Natural killer cell (primary cell): ENCODE results near the gene DHRS7B. TPM values are rescaled to one million over a fixed set of nuclear protein-coding genes. Genes with fewer than 3 reads are reported as not detected.

Experiments used
- ATAC-seq, 3 donors: fragments of 150-1000 bp in 2 of 3; fragments of 200-7000 bp in 1 of 3; cut with Tn5 transposase; 1 replicate in 1 of 3; 2 replicates in 2 of 3; pipeline ENCODE4 v1.10.0; 2021; ENCODE audit warnings: mild to moderate bottlenecking in 2 of 3, moderate library complexity in 2 of 3
- DNase-seq, 2 donors: peaks; one replicate each; pipeline versions ENCODE4 v3.0.0 to v3.0.0-alpha.2; 2013 to 2021; ENCODE audit warnings: mixed read lengths in 1 of 2
- H3K27ac ChIP-seq: one replicate; pipeline ENCODE4 v1.5.1; 2013; ENCODE audit warnings: mild to moderate bottlenecking, low read length
- H3K27me3 ChIP-seq: one replicate; pipeline ENCODE4 v1.6.1; 2013; ENCODE audit warnings: low read length; ENCODE audit not compliant: control insufficient read depth, insufficient read depth
- H3K36me3 ChIP-seq: one replicate; pipeline ENCODE4 v1.6.1; 2013; ENCODE audit warnings: low read length; ENCODE audit not compliant: control insufficient read depth, insufficient read depth
- H3K4me1 ChIP-seq: one replicate; pipeline ENCODE4 v1.6.1; 2013; ENCODE audit warnings: low read length; ENCODE audit not compliant: control insufficient read depth, insufficient read depth
- H3K4me3 ChIP-seq: one replicate; pipeline ENCODE4 v1.5.1; 2013; ENCODE audit warnings: low read length
- H3K9me3 ChIP-seq: one replicate; pipeline ENCODE4 v1.6.1; 2013; ENCODE audit warnings: low read length; ENCODE audit not compliant: control insufficient read depth, insufficient read depth
- H3K27ac Mint-ChIP-seq, 2 donors: one replicate each; pipeline ENCODE4 v1.8.0; 2022; ENCODE audit warnings: mild to moderate bottlenecking in 2 of 2, mixed read lengths in 2 of 2, moderate library complexity in 1 of 2
- H3K27me3 Mint-ChIP-seq, 2 donors: one replicate each; pipeline ENCODE4 v1.8.0; 2022; ENCODE audit warnings: low read depth in 2 of 2, mixed read lengths in 2 of 2
- H3K36me3 Mint-ChIP-seq: one replicate; pipeline ENCODE4 v1.8.0; 2022; ENCODE audit warnings: mixed read lengths
- H3K4me1 Mint-ChIP-seq, 2 donors: one replicate each; pipeline ENCODE4 v1.8.0; 2022; ENCODE audit warnings: mixed read lengths in 2 of 2
- H3K4me3 Mint-ChIP-seq: one replicate; pipeline ENCODE4 v1.8.0; 2022; ENCODE audit warnings: mild to moderate bottlenecking, moderate library complexity, mixed read lengths
- H3K9me3 Mint-ChIP-seq, 2 donors: one replicate each; pipeline ENCODE4 v1.8.0; 2022; ENCODE audit warnings: mixed read lengths in 2 of 2
- WGBS: methylation state at CpG from one replicate; pipeline ENCODE4 v1.1.7; 2013; ENCODE audit warnings: missing lambda C conversion rate; ENCODE audit not compliant: insufficient coverage; 5-methylcytosine and 5-hydroxymethylcytosine counted together
- intact Hi-C: fragments of 100-400 bp; cut with micrococcal nuclease; formaldehyde crosslinking; loops from one replicate; pipeline ENCODE4 v1.14.2; 2022
- total RNA-seq, 4 donors: library from RNA; stranded (reverse); fragments of 120-200 nt in 1 of 4; gene quantifications; one replicate each; pipeline versions ENCODE4 v1.2.3 to v1.2.4, GENCODE V29; 2013 to 2022
- TF ChIP-seq, protein P1 (sequence below): fragments of 200-600 bp; IDR thresholded peaks from one replicate; pipeline ENCODE4 v1.8.0; 2022; ENCODE audit warnings: antibody characterized with exemption

Gene DHRS7B
- total RNA-seq, 3 donors from 2014 or later (not counting 1 experiment from before 2014, with no cell fraction given) = 10.3 to 13.4 (median 11.5) TPM

DNA sequence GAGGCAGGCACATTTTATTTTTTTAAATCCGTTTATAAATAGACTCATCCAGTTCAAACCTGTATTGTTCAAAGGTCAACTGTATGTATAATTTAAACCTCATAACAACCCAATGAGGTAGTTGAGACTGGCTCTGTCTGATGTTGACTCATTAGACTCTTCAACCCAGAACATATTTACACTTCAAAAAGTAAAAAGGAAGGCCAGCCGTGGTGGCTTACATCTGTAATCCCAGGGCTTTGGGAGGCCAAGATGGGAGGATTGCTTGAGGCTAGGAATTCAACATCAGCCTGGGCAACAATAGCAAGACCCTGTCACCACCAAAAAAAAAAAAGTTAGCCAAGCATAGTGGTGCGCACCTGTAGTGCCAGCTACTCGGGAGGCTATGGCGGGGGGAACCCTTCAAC, 32.5 kb upstream of the DHRS7B start:
- Histone ChIP-seq H3K27ac (no peak overlapping the region), H3K9me3 (no peaks in the 10 kb centered on the region), H3K36me3 (no peaks in the 10 kb centered on the region), H3K4me1 (peaks cover 10% of the 10 kb centered on the region), H3K4me3 (no peak overlapping the region), H3K27me3 (no peaks in the 10 kb centered on the region)
- H3K27me3 Mint-ChIP-seq = peaks cover 0 to 3% of the 10 kb centered on the region in 2 donors
- no peak for DNase-seq
- no peak overlapping the region for H3K27ac Mint-ChIP-seq
- WGBS = 94% methylated on average over 4 of the region's 5 CpGs
- TF ChIP-seq, protein P1, sequence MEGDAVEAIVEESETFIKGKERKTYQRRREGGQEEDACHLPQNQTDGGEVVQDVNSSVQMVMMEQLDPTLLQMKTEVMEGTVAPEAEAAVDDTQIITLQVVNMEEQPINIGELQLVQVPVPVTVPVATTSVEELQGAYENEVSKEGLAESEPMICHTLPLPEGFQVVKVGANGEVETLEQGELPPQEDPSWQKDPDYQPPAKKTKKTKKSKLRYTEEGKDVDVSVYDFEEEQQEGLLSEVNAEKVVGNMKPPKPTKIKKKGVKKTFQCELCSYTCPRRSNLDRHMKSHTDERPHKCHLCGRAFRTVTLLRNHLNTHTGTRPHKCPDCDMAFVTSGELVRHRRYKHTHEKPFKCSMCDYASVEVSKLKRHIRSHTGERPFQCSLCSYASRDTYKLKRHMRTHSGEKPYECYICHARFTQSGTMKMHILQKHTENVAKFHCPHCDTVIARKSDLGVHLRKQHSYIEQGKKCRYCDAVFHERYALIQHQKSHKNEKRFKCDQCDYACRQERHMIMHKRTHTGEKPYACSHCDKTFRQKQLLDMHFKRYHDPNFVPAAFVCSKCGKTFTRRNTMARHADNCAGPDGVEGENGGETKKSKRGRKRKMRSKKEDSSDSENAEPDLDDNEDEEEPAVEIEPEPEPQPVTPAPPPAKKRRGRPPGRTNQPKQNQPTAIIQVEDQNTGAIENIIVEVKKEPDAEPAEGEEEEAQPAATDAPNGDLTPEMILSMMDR = no peak
- peaks cover 8 to 9% of the 10 kb centered on the region in 2 donors for H3K4me1 Mint-ChIP-seq
- no peak overlapping the region for H3K4me3 Mint-ChIP-seq
- intact Hi-C loops = no loop called here
- no peaks in the 10 kb centered on the region for H3K9me3 Mint-ChIP-seq
- no peaks in the 10 kb centered on the region for H3K36me3 Mint-ChIP-seq
- no peak for ATAC-seq

DNA sequence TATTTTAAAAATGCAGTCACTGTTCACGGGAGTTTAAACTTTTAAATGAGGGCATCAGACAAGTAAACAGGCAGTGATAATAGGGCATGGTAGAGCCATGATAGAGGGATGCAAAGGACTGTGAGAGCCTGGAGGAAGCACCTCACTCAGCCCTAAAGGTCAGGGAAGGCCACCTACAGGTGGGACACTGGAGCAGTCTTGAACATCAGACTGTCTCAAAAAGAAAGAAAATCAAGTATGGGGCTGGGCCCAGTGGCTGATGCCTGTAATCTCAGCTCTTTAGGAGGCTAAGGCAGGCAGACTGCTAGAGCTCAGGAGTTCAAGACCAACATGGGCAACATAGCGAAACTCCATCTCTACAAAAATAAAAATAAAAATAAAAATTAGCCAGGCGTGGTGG, 31.0 kb upstream of the DHRS7B start:
- intact Hi-C loops = loop anchor here (5.0 kb wide), 1 partner anchor 53 kb away; the partner anchor contains the start of gene USP22
- H3K4me1 ChIP-seq = peaks cover 17% of the 10 kb centered on the region
- H3K4me3 ChIP-seq = no peak overlapping the region
- H3K27ac Mint-ChIP-seq = no peak overlapping the region
- H3K27ac ChIP-seq = no peak overlapping the region
- TF ChIP-seq, protein P1 = no peak
- WGBS = 83% methylated on average over 2 of the region's 3 CpGs
- peaks cover 0 to 3% of the 10 kb centered on the region in 2 donors for H3K27me3 Mint-ChIP-seq
- no peak for ATAC-seq
- no peaks in the 10 kb centered on the region for H3K36me3 ChIP-seq
- DNase-seq = no peak
- H3K27me3 ChIP-seq = no peaks in the 10 kb centered on the region
- no peaks in the 10 kb centered on the region for H3K9me3 Mint-ChIP-seq
- no peaks in the 10 kb centered on the region for H3K36me3 Mint-ChIP-seq
- H3K9me3 ChIP-seq = no peaks in the 10 kb centered on the region
- no peak overlapping the region for H3K4me3 Mint-ChIP-seq
- H3K4me1 Mint-ChIP-seq = peaks cover 13 to 14% of the 10 kb centered on the region in 2 donors

DNA sequence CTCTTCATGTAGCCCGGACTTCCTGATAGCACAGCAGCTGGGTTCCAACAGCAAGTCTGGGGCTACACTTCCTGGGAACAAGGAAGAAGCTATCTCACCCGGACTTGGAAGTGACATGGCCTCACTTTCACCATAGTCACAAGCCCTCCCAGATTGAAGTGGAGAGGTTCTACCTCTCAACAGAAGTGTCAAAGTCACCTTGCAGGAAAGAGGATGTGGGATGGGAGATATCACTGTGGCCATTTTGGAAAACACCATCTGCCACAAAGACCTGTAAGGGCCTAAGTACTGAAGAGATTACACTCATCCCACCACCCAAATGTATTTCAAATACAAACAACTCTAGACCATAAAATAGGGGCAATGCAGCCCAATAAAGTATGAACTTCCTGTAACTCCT, 29.9 kb upstream of the DHRS7B start:
- H3K9me3 Mint-ChIP-seq = no peaks in the 10 kb centered on the region
- no peak overlapping the region for H3K4me3 Mint-ChIP-seq
- ATAC-seq (no peak), DNase-seq (no peak)
- 98% methylated on average over 2 of the region's 2 CpGs for WGBS
- H3K36me3 Mint-ChIP-seq = no peaks in the 10 kb centered on the region
- H3K27me3 Mint-ChIP-seq = peaks cover 0 to 3% of the 10 kb centered on the region in 2 donors
- Histone ChIP-seq H3K27me3 (no peaks in the 10 kb centered on the region), H3K4me1 (peaks cover 17% of the 10 kb centered on the region), H3K9me3 (no peaks in the 10 kb centered on the region), H3K4me3 (no peak overlapping the region), H3K27ac (no peak overlapping the region), H3K36me3 (no peaks in the 10 kb centered on the region)
- TF ChIP-seq, protein P1 = no peak
- intact Hi-C loops = loop anchor here (5.0 kb wide), 1 partner anchor 55 kb away; the partner anchor contains the start of gene USP22
- H3K4me1 Mint-ChIP-seq = peaks cover 13 to 14% of the 10 kb centered on the region in 2 donors
- H3K27ac Mint-ChIP-seq = no peak overlapping the region
